SHP77 treated with DMSO at 0.1 percent for 48 hours (cell line): ENCODE results near the gene CBFB.
"Not testable (repeated sequence)": the region's sequence is repeated elsewhere in the genome, so short reads cannot be mapped to it uniquely, and the experiment has no call there.

Source experiments
- DNase-seq: peaks from one replicate; lab custom pipeline; 2025; lab: John Stamatoyannopoulos, UW

Gene CBFB

GRCh38 chr16:67098599-67098998 is 69.7 kb downstream of the CBFB start:
- DNase-seq, result no peak

- no peak for DNase-seq
Observed at GRCh38 chr16:67100569-67101310, 71.8 kb downstream of the CBFB start.

GRCh38 chr16:67101311-67102082 is 72.5 kb downstream of the CBFB start:
- no peak for DNase-seq

GRCh38 chr16:67104061-67104460 is 75.1 kb downstream of the CBFB start:
- no peak for DNase-seq

GRCh38 chr16:67104845-67105244 is 75.9 kb downstream of the CBFB start:
- DNase-seq, result no peak

GRCh38 chr16:67105246-67105645 is 76.3 kb downstream of the CBFB start:
- no peak for DNase-seq

GRCh38 chr16:67105881-67106280 is 76.9 kb downstream of the CBFB start:
- no peak for DNase-seq

GRCh38 chr16:67108489-67108888 is 79.5 kb downstream of the CBFB start:
- no peak for DNase-seq

GRCh38 chr16:67108931-67109406 is 80.0 kb downstream of the CBFB start:
- no peak for DNase-seq

GRCh38 chr16:67109407-67110135 is 80.6 kb downstream of the CBFB start, which contains the start of gene PHAF1:
TSS of gene PHAF1 (plus strand) at chr16:67109941. CDS start at chr16:67110176, 235 bp downstream.
- peak; percentile 72 for DNase-seq

GRCh38 chr16:67111951-67112444 is 83.0 kb downstream of the CBFB start:
- no peak for DNase-seq

GRCh38 chr16:67112591-67113399 is 83.8 kb downstream of the CBFB start:
- DNase-seq, result no peak

GRCh38 chr16:67114793-67115192 is 85.8 kb downstream of the CBFB start:
- DNase-seq, result no peak

- DNase-seq, result no peak
Observed at GRCh38 chr16:67115639-67116038, 86.7 kb downstream of the CBFB start.

GRCh38 chr16:67116388-67117311 is 87.7 kb downstream of the CBFB start:
- DNase-seq, result no peak

GRCh38 chr16:67117716-67118115 is 88.8 kb downstream of the CBFB start:
- DNase-seq, result no peak

- DNase-seq, result no peak
Observed at GRCh38 chr16:67120025-67120424, 91.1 kb downstream of the CBFB start.

GRCh38 chr16:67122799-67123198 is 93.8 kb downstream of the CBFB start:
- not testable (repeated sequence) for DNase-seq

GRCh38 chr16:67128417-67128816 is 99.5 kb downstream of the CBFB start:
- DNase-seq, result no peak

- no peak for DNase-seq
Observed at GRCh38 chr16:67128887-67129286, 99.9 kb downstream of the CBFB start.
